ENCODE measurements around the gene DPM2. TPM values are rescaled to one million over a fixed set of nuclear protein-coding genes. Genes with fewer than 3 reads are reported as not detected.

The DPM2 gene
- total RNA-seq, 1 donor from 2014 or later: 65.1 TPM

DNA sequence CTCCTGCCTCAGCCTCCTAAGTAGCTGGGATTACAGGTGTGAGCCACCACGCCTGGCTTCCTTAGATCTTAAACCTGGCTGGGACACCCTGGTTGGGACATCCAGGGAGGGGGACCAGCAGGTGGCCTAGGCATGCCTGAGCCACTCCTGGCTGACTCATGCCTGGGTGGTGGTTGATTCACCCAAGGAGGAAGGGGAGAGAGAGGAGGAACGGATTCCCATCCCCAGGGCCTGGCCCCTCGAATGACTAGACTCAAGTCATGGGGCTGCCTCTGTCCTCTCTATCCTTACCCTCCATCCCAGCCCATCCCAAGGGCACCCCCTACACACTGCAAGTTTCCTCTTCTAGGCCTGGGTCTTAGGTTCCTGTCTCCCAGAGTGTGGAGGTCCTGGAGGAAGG lies 30.4 kb upstream of the DPM2 start:
- Mint-ChIP-seq H3K27me3 (no peaks in the 10 kb centered on the region), H3K27ac (peak overlapping the region; percentile 89), H3K9me3 (no peaks in the 10 kb centered on the region), H3K4me1 (peaks cover 92% of the 10 kb centered on the region), H3K36me3 (ENCODE audit: low read depth) (peaks cover 18% of the 10 kb centered on the region), H3K4me3 (peak overlapping the region; percentile 96)
- intact Hi-C loops (cut with micrococcal nuclease): no loop called here
- DNase-seq: peak; percentile 71

- intact Hi-C loops (cut with micrococcal nuclease): no loop called here
- Mint-ChIP-seq H3K27ac (peak overlapping the region; percentile 89), H3K36me3 (ENCODE audit: low read depth) (peaks cover 20% of the 10 kb centered on the region), H3K4me1 (peaks cover 89% of the 10 kb centered on the region), H3K9me3 (no peaks in the 10 kb centered on the region), H3K4me3 (peak overlapping the region; percentile 96), H3K27me3 (no peaks in the 10 kb centered on the region)
- DNase-seq: no peak
These were observed 29.6 kb upstream of the DPM2 start for GRCh38 chr9:127967151-127967809.

DNA sequence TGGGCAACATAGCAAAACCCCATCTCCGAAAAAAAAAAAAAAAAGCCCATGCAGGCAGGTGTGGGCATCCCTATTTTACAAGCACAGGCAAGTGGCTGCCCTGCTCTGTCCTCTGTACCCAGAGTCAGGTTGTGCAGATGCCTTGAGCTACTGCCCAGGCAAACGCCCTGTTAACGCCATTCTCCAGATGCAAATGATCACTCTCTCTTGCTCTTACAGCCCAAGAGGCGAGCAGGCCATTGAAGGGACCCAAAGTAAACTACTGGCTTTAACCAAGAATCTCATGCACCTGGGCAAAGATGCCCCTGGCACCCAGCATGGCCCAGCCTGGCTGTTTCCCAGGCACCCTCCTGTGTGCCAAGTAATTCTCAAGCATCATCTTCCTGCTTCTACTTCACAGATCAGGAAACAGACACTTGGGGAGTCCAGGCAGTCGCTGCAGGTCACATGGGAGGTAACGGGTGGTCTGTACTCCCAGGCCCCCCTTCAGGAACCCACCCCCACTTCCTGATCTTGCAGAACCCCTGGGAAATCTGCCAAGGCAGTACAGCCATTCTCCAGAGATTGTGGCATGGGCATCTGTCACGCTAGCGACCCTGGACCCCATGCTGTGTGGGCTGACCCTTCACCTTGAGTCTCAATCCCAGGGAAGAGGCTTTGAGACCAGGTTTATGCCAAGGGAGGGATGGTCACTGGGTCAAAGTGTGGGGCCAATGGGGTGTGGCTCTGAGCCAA lies 28.9 kb upstream of the DPM2 start:
- H3K9me3 Mint-ChIP-seq: no peaks in the 10 kb centered on the region
- intact Hi-C loops (cut with micrococcal nuclease): no loop called here
- H3K4me1 Mint-ChIP-seq: peaks cover 87% of the 10 kb centered on the region
- H3K4me3 Mint-ChIP-seq: peak overlapping the region; percentile 96
- H3K36me3 Mint-ChIP-seq (ENCODE audit: low read depth): peaks cover 23% of the 10 kb centered on the region
- no peaks in the 10 kb centered on the region for H3K27me3 Mint-ChIP-seq
- peak overlapping the region; percentile 29 for H3K27ac Mint-ChIP-seq
- no peak for DNase-seq

- peaks cover 87% of the 10 kb centered on the region for H3K4me1 Mint-ChIP-seq
- intact Hi-C loops (cut with micrococcal nuclease): no loop called here
- DNase-seq: no peak
- no peaks in the 10 kb centered on the region for H3K27me3 Mint-ChIP-seq
- no peaks in the 10 kb centered on the region for H3K9me3 Mint-ChIP-seq
- peak overlapping the region; percentile 96 for H3K4me3 Mint-ChIP-seq
- peak overlapping the region; percentile 90 for H3K27ac Mint-ChIP-seq
- peaks cover 27% of the 10 kb centered on the region for H3K36me3 Mint-ChIP-seq (ENCODE audit: low read depth)
These were observed 28.3 kb upstream of the DPM2 start for GRCh38 chr9:127965953-127966352.

DNA sequence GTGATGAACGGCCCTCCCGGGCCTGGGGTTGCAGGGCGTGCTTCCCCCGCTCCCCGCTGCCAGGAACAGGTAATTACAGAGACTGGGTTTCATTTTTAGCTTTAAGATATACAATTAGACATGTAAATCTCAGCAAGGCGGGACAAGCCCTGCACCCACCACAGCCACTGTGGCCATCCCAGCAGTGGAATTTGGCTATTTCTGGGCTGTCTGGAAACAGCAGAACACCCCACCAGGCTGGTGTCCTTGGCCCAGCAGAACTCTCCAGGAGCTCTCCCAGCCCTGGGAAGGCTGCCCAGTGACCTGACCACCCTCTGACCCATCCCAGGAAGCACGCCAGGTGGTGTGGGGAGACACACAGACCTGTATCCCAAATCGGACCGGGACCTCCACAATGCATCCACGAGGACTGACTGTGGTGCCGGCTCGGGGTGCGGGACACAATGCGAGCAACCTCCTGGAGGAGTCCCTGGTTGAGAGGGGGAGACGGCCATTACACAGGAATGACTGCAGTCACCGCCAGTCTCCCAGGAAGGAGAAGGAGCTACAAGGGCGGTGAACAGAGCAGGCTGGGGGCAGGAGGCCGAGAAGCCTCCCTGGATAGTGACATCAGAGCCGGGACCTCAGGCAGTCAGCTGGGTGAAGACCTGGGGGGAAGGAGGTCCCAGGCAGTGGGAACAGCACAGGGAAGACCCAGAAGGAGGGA lies 25.9 kb upstream of the DPM2 start:
- H3K9me3 Mint-ChIP-seq: no peaks in the 10 kb centered on the region
- H3K4me3 Mint-ChIP-seq: peak overlapping the region; percentile 37
- H3K4me1 Mint-ChIP-seq: peaks cover 86% of the 10 kb centered on the region
- intact Hi-C loops (cut with micrococcal nuclease): no loop called here
- peaks cover 41% of the 10 kb centered on the region for H3K36me3 Mint-ChIP-seq (ENCODE audit: low read depth)
- DNase-seq: no peak
- H3K27ac Mint-ChIP-seq: peak overlapping the region; percentile 72
- H3K27me3 Mint-ChIP-seq: no peaks in the 10 kb centered on the region

DNA sequence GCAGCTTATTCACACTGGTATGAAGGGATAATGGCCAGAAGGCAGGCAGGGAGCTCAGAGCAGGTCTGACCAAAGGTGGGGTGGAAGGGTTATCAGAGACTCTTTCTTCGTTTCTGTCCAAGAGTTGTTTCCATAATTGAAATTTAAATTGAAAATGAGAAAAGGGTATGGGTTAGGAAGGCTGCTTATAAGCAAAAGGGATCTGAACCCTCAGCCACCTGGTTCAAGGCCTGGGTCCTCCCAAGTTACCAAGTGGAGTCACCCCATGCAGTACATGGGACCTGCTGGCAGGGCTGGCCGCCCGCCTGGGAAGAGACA lies 25.3 kb upstream of the DPM2 start:
- no peaks in the 10 kb centered on the region for H3K27me3 Mint-ChIP-seq
- peak overlapping the region; percentile 37 for H3K4me3 Mint-ChIP-seq

DNA sequence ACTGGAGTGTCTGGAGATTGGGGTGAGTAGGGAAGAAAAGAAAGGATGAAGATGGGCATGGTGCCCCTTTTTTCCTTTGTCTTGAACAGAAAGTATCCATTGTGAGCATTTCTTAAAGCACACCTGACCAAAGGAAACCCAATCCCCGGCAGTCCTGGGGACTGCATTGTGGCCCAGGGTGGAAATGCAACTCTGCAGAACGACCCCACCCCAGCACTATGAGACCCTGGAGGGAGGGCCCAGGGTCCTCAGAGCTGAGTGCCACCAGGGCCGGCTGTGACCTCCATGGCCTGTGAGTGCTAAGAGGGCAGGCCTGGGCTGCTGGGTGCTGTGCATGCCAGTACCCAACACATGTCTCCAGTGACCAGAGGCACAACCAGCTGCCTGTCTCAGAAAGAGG lies 24.6 kb upstream of the DPM2 start:
- Mint-ChIP-seq H3K4me1 (peaks cover 81% of the 10 kb centered on the region), H3K4me3 (no peak overlapping the region), H3K36me3 (ENCODE audit: low read depth) (peaks cover 44% of the 10 kb centered on the region), H3K9me3 (no peaks in the 10 kb centered on the region), H3K27ac (no peak overlapping the region), H3K27me3 (no peaks in the 10 kb centered on the region)
- intact Hi-C loops (cut with micrococcal nuclease): no loop called here
- DNase-seq: no peak

More for the DNA sequence above, 25.3 kb upstream of the DPM2 start:
- no peak for DNase-seq
- peaks cover 42% of the 10 kb centered on the region for H3K36me3 Mint-ChIP-seq (ENCODE audit: low read depth)
- H3K27ac Mint-ChIP-seq: peak overlapping the region; percentile 28
- intact Hi-C loops (cut with micrococcal nuclease): no loop called here
- H3K4me1 Mint-ChIP-seq: peaks cover 83% of the 10 kb centered on the region
- H3K9me3 Mint-ChIP-seq: no peaks in the 10 kb centered on the region

DNA sequence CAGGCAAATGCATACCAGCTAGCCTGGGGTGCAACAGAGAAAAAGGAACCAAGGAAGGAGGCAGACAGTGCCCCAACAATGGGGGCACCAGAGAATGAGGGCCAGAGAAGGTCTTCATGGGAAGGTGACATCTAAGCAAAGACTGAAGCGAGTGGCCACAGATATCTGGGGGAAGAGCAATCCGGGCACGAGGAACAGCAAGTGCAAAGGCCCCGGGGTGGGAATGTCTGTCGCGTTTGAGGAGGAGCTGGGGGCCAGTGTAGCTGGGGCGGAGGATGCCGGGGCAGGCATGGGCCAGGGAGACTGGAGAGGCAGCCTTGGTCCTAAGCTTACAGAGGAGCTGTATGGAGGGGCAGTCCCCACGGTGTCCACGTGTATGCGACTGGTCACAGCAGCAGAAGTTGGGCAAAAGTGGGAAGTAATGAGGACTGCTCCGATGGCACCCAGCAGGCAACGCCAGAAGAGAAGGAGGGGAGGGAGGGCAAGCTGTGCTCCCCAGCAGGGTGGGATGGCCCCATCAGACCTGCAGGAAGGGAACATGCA lies 24.0 kb upstream of the DPM2 start:
- Mint-ChIP-seq H3K27me3 (no peaks in the 10 kb centered on the region), H3K36me3 (ENCODE audit: low read depth) (peaks cover 41% of the 10 kb centered on the region), H3K4me3 (peak overlapping the region; percentile 14), H3K9me3 (no peaks in the 10 kb centered on the region), H3K27ac (peak overlapping the region; percentile 53), H3K4me1 (peaks cover 81% of the 10 kb centered on the region)
- intact Hi-C loops (cut with micrococcal nuclease): no loop called here
- no peak for DNase-seq

- no peaks in the 10 kb centered on the region for H3K9me3 Mint-ChIP-seq
- peak overlapping the region; percentile 53 for H3K27ac Mint-ChIP-seq
- H3K36me3 Mint-ChIP-seq (ENCODE audit: low read depth): peaks cover 41% of the 10 kb centered on the region
- no peak for DNase-seq
- intact Hi-C loops (cut with micrococcal nuclease): no loop called here
- no peaks in the 10 kb centered on the region for H3K27me3 Mint-ChIP-seq
- H3K4me3 Mint-ChIP-seq: no peak overlapping the region
- H3K4me1 Mint-ChIP-seq: peaks cover 77% of the 10 kb centered on the region
These were observed 23.5 kb upstream of the DPM2 start for GRCh38 chr9:127961155-127961490.

GRCh38 chr9:127960410-127961154 lies 22.9 kb upstream of the DPM2 start:
- no peak for DNase-seq
- intact Hi-C loops (cut with micrococcal nuclease): no loop called here
- peaks cover 44% of the 10 kb centered on the region for H3K36me3 Mint-ChIP-seq (ENCODE audit: low read depth)
- no peaks in the 10 kb centered on the region for H3K27me3 Mint-ChIP-seq
- peaks cover 78% of the 10 kb centered on the region for H3K4me1 Mint-ChIP-seq
- no peaks in the 10 kb centered on the region for H3K9me3 Mint-ChIP-seq
- peak overlapping the region; percentile 62 for H3K27ac Mint-ChIP-seq
- peak overlapping the region; percentile 6 for H3K4me3 Mint-ChIP-seq

DNA sequence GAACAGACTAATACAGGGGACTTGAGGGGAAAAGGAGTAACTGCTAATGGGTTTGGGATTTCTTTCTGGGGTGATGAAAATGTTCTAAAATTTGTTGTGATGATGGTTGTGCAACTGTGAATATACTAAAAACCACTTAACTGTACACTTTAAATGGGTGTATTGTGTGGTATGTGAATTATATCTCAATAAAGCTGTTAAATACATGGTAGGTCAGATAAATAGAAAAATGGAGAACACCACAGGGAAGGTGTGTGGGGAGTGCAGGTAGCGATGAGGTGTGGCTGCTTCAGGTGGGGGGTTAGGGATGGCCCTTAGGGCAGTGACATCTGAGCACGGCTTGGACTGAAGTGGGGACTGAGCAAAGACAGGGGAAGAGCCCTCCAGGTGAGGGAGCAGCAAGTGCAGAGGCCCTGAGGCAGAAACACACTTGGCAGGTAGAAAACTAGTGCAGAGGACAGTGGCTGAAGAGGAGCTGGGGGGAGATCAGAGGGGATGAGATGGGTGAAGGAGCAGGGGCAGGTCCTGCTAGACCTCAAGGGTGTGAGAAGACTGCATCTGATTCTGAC lies 22.3 kb upstream of the DPM2 start:
- intact Hi-C loops (cut with micrococcal nuclease): loop anchor here (1.0 kb wide), 1 partner anchor 10 kb away; no protein-coding TSS in a partner anchor
- Mint-ChIP-seq H3K27me3 (no peaks in the 10 kb centered on the region), H3K27ac (peak overlapping the region; percentile 62), H3K36me3 (ENCODE audit: low read depth) (peaks cover 42% of the 10 kb centered on the region), H3K4me1 (peaks cover 78% of the 10 kb centered on the region), H3K9me3 (no peaks in the 10 kb centered on the region), H3K4me3 (peak overlapping the region; percentile 6)
- no peak for DNase-seq

DNA sequence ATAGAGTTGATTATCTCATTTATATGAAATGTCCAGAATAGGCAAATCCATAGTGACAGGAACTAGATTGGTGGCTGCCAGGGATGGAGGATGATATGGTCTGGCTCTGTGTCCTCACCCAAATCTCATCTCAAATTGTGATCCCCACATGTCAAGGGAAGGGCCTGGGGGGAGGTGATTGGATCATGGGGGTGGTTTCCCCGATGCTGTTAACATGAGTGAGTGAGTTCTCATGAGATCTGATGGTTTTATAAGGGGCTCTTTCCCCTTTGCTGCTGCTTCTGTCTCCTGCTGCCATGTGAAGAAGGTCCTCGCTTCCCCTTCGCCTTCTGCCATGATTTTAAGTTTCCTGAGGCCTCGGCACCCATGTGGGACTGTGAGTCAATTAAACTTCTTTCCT lies 21.7 kb upstream of the DPM2 start:
- Mint-ChIP-seq H3K9me3 (no peaks in the 10 kb centered on the region), H3K27ac (peak overlapping the region; percentile 18), H3K4me1 (peaks cover 81% of the 10 kb centered on the region), H3K27me3 (no peaks in the 10 kb centered on the region), H3K36me3 (ENCODE audit: low read depth) (peaks cover 42% of the 10 kb centered on the region), H3K4me3 (no peak overlapping the region)
- no peak for DNase-seq
- intact Hi-C loops (cut with micrococcal nuclease): loop anchor here (1.0 kb wide), 1 partner anchor 11 kb away; no protein-coding TSS in a partner anchor

GRCh38 chr9:127958728-127959127 lies 21.1 kb upstream of the DPM2 start:
- H3K27me3 Mint-ChIP-seq: no peaks in the 10 kb centered on the region
- H3K27ac Mint-ChIP-seq: no peak overlapping the region
- intact Hi-C loops (cut with micrococcal nuclease): loop anchor here (1.0 kb wide), 1 partner anchor 12 kb away; no protein-coding TSS in a partner anchor
- peak overlapping the region; percentile 24 for H3K4me3 Mint-ChIP-seq
- no peaks in the 10 kb centered on the region for H3K9me3 Mint-ChIP-seq
- H3K36me3 Mint-ChIP-seq (ENCODE audit: low read depth): peaks cover 42% of the 10 kb centered on the region
- H3K4me1 Mint-ChIP-seq: peaks cover 82% of the 10 kb centered on the region
- DNase-seq: no peak
